ENCODE data around the gene ZNF30.
"Not testable (repeated sequence)": the region's sequence is repeated elsewhere in the genome, so short reads cannot be mapped to it uniquely, and the experiment has no call there.

The ZNF30 gene

GRCh38 chr19:34985249-34986022, 58.7 kb downstream of the ZNF30 start:
- DNase-seq (ENCODE audit: low read depth in 2 of 2, low spot score in 1 of 2) = no peak

GRCh38 chr19:34988119-34988518, 61.4 kb downstream of the ZNF30 start:
- DNase-seq (ENCODE audit: low read depth in 2 of 2, low spot score in 1 of 2) = no peak

GRCh38 chr19:34989298-34989697, 62.6 kb downstream of the ZNF30 start:
- no peak for DNase-seq (ENCODE audit: low read depth in 2 of 2, low spot score in 1 of 2)

- no peak for DNase-seq (ENCODE audit: low read depth in 2 of 2, low spot score in 1 of 2)
These were observed 64.0 kb downstream of the ZNF30 start for GRCh38 chr19:34990578-34991192.

- DNase-seq (ENCODE audit: low read depth in 2 of 2, low spot score in 1 of 2) = no peak
These were observed 65.0 kb downstream of the ZNF30 start for GRCh38 chr19:34991542-34992333.

GRCh38 chr19:34992582-34992981, 65.9 kb downstream of the ZNF30 start:
- DNase-seq (ENCODE audit: low read depth in 2 of 2, low spot score in 1 of 2) = not testable (repeated sequence)

GRCh38 chr19:34994286-34994642, 67.6 kb downstream of the ZNF30 start:
- DNase-seq (ENCODE audit: low read depth in 2 of 2, low spot score in 1 of 2) = no peak

Data from stimulated activated CD8-positive, alpha-beta memory T cell treated with anti-CD3 and anti-CD28 coated beads, Interleukin-4, amount 100 ng/mL, for 4 hours (primary cell).